Measurements from ENCODE around the gene ARHGEF28. TPM values are rescaled to one million over a fixed set of nuclear protein-coding genes. Genes with fewer than 3 reads are reported as not detected.

ARHGEF28 gene
- total and polyA plus RNA-seq, 2 of the 13 experiments (the other 11 are each of a cell fraction or from before 2014, with no cell fraction given): 17.4 to 34.1 TPM

DNA sequence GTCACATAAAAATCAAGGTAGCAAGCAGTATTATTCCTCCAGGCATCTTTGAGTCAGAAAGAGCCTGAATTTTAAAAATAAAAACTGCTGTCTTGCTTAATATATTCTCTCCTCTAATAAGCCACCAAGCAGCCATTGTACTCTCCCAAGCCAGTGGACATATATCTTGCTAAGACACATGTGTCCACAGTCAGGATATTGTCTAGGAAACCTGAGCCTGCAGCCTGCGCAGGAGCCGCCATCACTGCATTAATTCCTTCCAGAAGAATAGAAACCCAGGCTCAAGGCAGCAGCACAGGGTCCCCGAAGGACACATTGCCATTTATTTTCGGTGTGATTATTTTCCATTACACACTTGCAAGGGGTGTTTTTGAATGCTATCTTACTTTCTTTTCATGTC, 345.3 kb downstream of the ARHGEF28 start:
- ChIA-PET CTCF (ENCODE audit: low intra/inter-chr PET ratio, low total read pairs) (no interaction called here), POLR2A (no interaction called here)
- intact Hi-C loops (cut with micrococcal nuclease; ENCODE audit: unreplicated experiment): no loop called here
- H3K4me1 ChIP-seq (ENCODE audit: insufficient read depth, low read length): peaks cover 8% of the 10 kb centered on the region
- in situ Hi-C loops (cut with HindIII; ENCODE audit: extremely low pct_ligation_motif_present, low pct_unique_long_range_greater_than_20kb): no loop called here
- TF ChIP-seq MIER3 (CRISPR knock-in tag; IDR thresholded peaks at IDR 0.05; ENCODE audit: borderline replicate concordance): no peak
- no peak for TF ChIP-seq MTA1 (CRISPR knock-in tag; IDR thresholded peaks at IDR 0.05; ENCODE audit: borderline replicate concordance)
- TF ChIP-seq ZNF253 (CRISPR knock-in tag; IDR thresholded peaks at IDR 0.05; ENCODE audit: borderline replicate concordance): no peak
- TF ChIP-seq MIER2 (CRISPR knock-in tag; IDR thresholded peaks at IDR 0.05): no peak
- TF ChIP-seq, protein P1, sequence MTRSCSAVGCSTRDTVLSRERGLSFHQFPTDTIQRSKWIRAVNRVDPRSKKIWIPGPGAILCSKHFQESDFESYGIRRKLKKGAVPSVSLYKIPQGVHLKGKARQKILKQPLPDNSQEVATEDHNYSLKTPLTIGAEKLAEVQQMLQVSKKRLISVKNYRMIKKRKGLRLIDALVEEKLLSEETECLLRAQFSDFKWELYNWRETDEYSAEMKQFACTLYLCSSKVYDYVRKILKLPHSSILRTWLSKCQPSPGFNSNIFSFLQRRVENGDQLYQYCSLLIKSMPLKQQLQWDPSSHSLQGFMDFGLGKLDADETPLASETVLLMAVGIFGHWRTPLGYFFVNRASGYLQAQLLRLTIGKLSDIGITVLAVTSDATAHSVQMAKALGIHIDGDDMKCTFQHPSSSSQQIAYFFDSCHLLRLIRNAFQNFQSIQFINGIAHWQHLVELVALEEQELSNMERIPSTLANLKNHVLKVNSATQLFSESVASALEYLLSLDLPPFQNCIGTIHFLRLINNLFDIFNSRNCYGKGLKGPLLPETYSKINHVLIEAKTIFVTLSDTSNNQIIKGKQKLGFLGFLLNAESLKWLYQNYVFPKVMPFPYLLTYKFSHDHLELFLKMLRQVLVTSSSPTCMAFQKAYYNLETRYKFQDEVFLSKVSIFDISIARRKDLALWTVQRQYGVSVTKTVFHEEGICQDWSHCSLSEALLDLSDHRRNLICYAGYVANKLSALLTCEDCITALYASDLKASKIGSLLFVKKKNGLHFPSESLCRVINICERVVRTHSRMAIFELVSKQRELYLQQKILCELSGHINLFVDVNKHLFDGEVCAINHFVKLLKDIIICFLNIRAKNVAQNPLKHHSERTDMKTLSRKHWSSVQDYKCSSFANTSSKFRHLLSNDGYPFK (CRISPR knock-in tag; IDR thresholded peaks at IDR 0.05; ENCODE audit: borderline replicate concordance): no peak
- no peak for TF ChIP-seq MLLT10 (CRISPR knock-in tag; IDR thresholded peaks at IDR 0.05)
- no peak for TF ChIP-seq ZFX (CRISPR knock-in tag; IDR thresholded peaks at IDR 0.05; ENCODE audit: low read depth)
- no peak for TF ChIP-seq NFRKB (IDR thresholded peaks at IDR 0.05)
- TF ChIP-seq RAD21 (CRISPR knock-in tag; IDR thresholded peaks at IDR 0.05): no peak
- TF ChIP-seq, protein P2, sequence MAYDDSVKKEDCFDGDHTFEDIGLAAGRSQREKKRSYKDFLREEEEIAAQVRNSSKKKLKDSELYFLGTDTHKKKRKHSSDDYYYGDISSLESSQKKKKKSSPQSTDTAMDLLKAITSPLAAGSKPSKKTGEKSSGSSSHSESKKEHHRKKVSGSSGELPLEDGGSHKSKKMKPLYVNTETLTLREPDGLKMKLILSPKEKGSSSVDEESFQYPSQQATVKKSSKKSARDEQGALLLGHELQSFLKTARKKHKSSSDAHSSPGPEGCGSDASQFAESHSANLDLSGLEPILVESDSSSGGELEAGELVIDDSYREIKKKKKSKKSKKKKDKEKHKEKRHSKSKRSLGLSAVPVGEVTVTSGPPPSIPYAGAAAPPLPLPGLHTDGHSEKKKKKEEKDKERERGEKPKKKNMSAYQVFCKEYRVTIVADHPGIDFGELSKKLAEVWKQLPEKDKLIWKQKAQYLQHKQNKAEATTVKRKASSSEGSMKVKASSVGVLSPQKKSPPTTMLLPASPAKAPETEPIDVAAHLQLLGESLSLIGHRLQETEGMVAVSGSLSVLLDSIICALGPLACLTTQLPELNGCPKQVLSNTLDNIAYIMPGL (CRISPR knock-in tag; IDR thresholded peaks at IDR 0.05; ENCODE audit: borderline replicate concordance in 1 of 2, low read depth in 1 of 2): no peak
- no peak for TF ChIP-seq ZNF350 (CRISPR knock-in tag; IDR thresholded peaks at IDR 0.05; ENCODE audit: borderline replicate concordance, low read depth)
- no peak for TF ChIP-seq SMC3 (IDR thresholded peaks at IDR 0.05; ENCODE audit: low read length)
- no peak for TF ChIP-seq ELF1 (CRISPR knock-in tag; IDR thresholded peaks at IDR 0.05)
- TF ChIP-seq U2AF1 (optimal IDR thresholded peaks at IDR 0.05; ENCODE audit: low read depth, low read length): no peak
- TF ChIP-seq FOXO1 (CRISPR knock-in tag; IDR thresholded peaks at IDR 0.05): no peak
- TF ChIP-seq ZBTB38 (CRISPR knock-in tag; IDR thresholded peaks at IDR 0.05): no peak
- TF ChIP-seq, protein P3, sequence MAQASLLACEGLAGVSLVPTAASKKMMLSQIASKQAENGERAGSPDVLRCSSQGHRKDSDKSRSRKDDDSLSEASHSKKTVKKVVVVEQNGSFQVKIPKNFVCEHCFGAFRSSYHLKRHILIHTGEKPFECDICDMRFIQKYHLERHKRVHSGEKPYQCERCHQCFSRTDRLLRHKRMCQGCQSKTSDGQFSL (CRISPR knock-in tag; IDR thresholded peaks at IDR 0.05): no peak
- no TSS peak for BruUV-seq (replicated peaks)
- H3K9me3 ChIP-seq (ENCODE audit: low read length): no peaks in the 10 kb centered on the region
- peaks cover 0 to 3% of the 10 kb centered on the region in 2 experiments; a peak in 2 of 5 replicates for H3K27me3 ChIP-seq (ENCODE audit: control insufficient read depth in 1 of 2, insufficient read depth in 2 of 2, low read length in 2 of 2)
- H3K4me2 ChIP-seq (ENCODE audit: low read depth, low read length): no peak overlapping the region
- H3K36me3 ChIP-seq (replicated peaks in 1 of 2; ENCODE audit: control insufficient read depth in 1 of 2, insufficient read depth in 2 of 2, low read length in 2 of 2): no peaks in the 10 kb centered on the region
- DNase-seq (ENCODE audit: low spot score) (no peak), FAIRE-seq (no peak), ATAC-seq (no peak)
- H3K4me3 ChIP-seq (replicated peaks in 1 of 3; ENCODE audit: insufficient read depth in 1 of 3, low read depth in 2 of 3, low read length in 3 of 3): no peak overlapping the region
- no peak overlapping the region for H3K27ac ChIP-seq (ENCODE audit: extremely low read length, insufficient read depth, low read length)
- WGBS (ENCODE audit: low lambda C conversion rate): 54% methylated on average over 4 of the region's 4 CpGs
- H4K20me1 ChIP-seq (ENCODE audit: insufficient read depth, low read length): no peaks in the 10 kb centered on the region
- no peak overlapping the region for H2AFZ ChIP-seq (ENCODE audit: low read length)
- H3K9ac ChIP-seq (ENCODE audit: insufficient read depth, low read depth, low read length): no peak overlapping the region
- H3K79me2 ChIP-seq (ENCODE audit: insufficient read depth, low read length): no peaks in the 10 kb centered on the region
